ENCODE data around the gene CNTN5.

Gene CNTN5

GRCh38 chr11:99170591-99170990, 149.8 kb downstream of the CNTN5 start:
- no peak for DNase-seq (ENCODE audit: low read depth)

- DNase-seq (ENCODE audit: low read depth), result no peak
Measured at GRCh38 chr11:99171330-99171729, 150.6 kb downstream of the CNTN5 start.

- peak; percentile 0 for DNase-seq (ENCODE audit: low read depth)
Measured at GRCh38 chr11:99176430-99176829, 155.7 kb downstream of the CNTN5 start.

- no peak for DNase-seq (ENCODE audit: low read depth)
Measured at GRCh38 chr11:99177446-99177845, 156.7 kb downstream of the CNTN5 start.

GRCh38 chr11:99184146-99184545, 163.4 kb downstream of the CNTN5 start:
- no peak for DNase-seq (ENCODE audit: low read depth)

GRCh38 chr11:99188221-99188620, 167.5 kb downstream of the CNTN5 start:
- no peak for DNase-seq (ENCODE audit: low read depth)

- DNase-seq (ENCODE audit: low read depth), result no peak
Measured at GRCh38 chr11:99192716-99193115, 172.0 kb downstream of the CNTN5 start.

- DNase-seq (ENCODE audit: low read depth), result no peak
Measured at GRCh38 chr11:99197477-99197876, 176.7 kb downstream of the CNTN5 start.

- no peak for DNase-seq (ENCODE audit: low read depth)
Measured at GRCh38 chr11:99198215-99198614, 177.5 kb downstream of the CNTN5 start.

GRCh38 chr11:99199341-99199740, 178.6 kb downstream of the CNTN5 start:
- no peak for DNase-seq (ENCODE audit: low read depth)

- DNase-seq (ENCODE audit: low read depth), result no peak
Measured at GRCh38 chr11:99200720-99201119, 180.0 kb downstream of the CNTN5 start.

- DNase-seq (ENCODE audit: low read depth), result no peak
Measured at GRCh38 chr11:99208813-99209212, 188.1 kb downstream of the CNTN5 start.

- no peak for DNase-seq (ENCODE audit: low read depth)
Measured at GRCh38 chr11:99229544-99229943, 208.8 kb downstream of the CNTN5 start.

GRCh38 chr11:99234534-99234933, 213.8 kb downstream of the CNTN5 start:
- DNase-seq (ENCODE audit: low read depth), result no peak

- no peak for DNase-seq (ENCODE audit: low read depth)
Measured at GRCh38 chr11:99238401-99238800, 217.7 kb downstream of the CNTN5 start.

- DNase-seq (ENCODE audit: low read depth), result no peak
Measured at GRCh38 chr11:99240192-99241030, 219.7 kb downstream of the CNTN5 start.

GRCh38 chr11:99241066-99241465, 220.3 kb downstream of the CNTN5 start:
- DNase-seq (ENCODE audit: low read depth), result no peak

GRCh38 chr11:99244613-99245012, 223.9 kb downstream of the CNTN5 start:
- no peak for DNase-seq (ENCODE audit: low read depth)

GRCh38 chr11:99246199-99246598, 225.4 kb downstream of the CNTN5 start:
- no peak for DNase-seq (ENCODE audit: low read depth)

- DNase-seq (ENCODE audit: low read depth), result no peak
Measured at GRCh38 chr11:99256614-99257013, 235.9 kb downstream of the CNTN5 start.

- DNase-seq (ENCODE audit: low read depth), result no peak
Measured at GRCh38 chr11:99257131-99257530, 236.4 kb downstream of the CNTN5 start.

- peak; percentile 55 for DNase-seq (ENCODE audit: low read depth)
Measured at GRCh38 chr11:99260696-99261095, 239.9 kb downstream of the CNTN5 start.

GRCh38 chr11:99268886-99269285, 248.1 kb downstream of the CNTN5 start:
- DNase-seq (ENCODE audit: low read depth), result no peak

- DNase-seq (ENCODE audit: low read depth), result no peak
Measured at GRCh38 chr11:99271527-99271926, 250.8 kb downstream of the CNTN5 start.

All from HS-5 (cell line).